GM21447 (cell line): Measurements from ENCODE around the gene PLCG2.

Experiments used
- ATAC-seq: cut with Tn5 transposase; IDR thresholded peaks from one replicate; pipeline ENCODE4 v1.9.1; 2021; ENCODE audit not compliant: unreplicated experiment

The PLCG2 gene

DNA sequence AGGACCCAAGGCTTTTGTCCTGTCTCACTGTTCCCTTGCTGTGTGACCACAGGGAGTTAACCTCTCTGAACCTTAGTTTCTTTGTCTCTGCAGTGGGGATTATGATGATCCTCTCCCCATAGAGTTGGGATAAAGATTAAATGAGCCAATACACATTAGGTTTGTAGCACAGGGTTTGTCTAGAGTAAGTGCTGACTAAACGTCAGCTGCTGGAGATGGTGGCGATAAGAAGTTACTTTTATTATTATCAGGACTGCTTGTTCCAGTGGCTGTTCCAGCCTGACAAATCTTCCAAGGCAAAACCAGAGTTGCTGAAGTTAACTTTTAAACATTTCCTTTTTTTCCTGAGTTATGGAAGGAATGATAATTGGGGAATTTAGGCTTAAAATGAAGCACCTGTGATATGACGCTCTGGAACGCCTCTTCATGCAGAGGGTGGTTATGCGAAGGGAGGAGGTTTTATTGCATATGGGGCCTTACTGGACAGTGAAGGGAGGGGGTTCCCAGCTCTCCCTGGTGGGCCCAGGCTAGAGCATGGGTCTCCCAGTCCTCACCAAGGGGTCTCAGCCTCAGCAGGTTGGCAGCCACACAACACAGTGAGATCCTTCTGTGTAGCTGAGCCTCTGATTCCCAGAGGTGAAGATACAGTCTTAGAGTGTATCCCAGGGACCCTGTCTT is 35.8 kb downstream of the PLCG2 start:
- ATAC-seq = no peak

DNA sequence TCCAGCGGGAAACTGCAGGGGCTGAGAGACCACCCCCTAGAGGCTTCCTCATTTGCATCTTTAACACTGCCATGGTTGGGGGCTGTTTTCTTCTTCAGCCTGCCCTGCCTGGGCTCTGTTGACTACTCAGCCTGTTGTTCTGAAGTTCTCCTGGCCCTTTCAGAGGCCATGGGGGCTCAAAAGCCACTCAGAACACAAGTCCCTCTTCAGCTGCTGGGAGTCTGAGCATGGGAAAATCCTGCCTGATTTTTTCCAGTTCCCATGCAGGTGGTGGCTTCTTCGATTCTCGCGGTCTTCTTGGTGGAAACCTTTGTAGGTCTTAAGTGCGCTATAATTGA is 36.3 kb downstream of the PLCG2 start:
- ATAC-seq = no peak

DNA sequence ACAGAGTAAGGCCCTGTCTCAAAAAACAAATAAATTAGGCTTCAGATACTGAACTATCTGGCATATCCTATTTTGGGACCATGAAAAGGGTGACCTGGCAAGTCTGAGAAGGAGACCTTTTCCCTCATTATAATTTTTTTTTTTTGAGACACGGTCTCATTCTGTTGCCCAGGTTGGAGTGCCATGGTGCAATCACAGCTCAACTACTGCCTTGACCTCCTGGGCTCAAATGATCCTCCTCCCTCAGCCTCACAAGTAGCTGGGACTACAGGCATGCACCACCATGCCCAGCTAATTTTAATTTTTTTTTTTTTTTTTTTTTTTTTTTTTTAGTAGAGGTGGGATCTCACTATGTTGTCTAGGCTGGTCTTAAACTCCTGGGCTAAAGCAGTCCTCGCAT is 37.3 kb downstream of the PLCG2 start:
- no peak for ATAC-seq

DNA sequence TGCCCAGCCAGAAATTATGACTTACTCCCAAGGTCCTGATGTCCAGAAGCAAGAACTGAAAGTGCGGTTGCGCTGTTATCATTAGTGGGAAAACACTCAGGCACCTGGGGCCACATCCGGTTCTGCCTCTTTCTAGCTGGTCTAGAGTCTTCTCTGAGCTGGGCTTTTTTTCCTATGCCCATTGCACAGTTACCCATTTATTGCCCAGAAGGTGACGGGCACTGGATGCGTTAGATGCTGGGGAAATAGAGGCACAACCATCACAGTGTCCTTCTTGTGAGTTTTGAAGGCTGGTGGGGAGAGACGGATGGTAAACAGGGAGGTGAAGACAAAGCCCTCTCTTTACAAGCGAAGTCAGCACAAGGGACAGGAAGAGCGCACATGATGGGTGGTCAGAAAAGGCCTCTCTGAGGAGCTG is 37.7 kb downstream of the PLCG2 start:
- ATAC-seq = peak; percentile 29

DNA sequence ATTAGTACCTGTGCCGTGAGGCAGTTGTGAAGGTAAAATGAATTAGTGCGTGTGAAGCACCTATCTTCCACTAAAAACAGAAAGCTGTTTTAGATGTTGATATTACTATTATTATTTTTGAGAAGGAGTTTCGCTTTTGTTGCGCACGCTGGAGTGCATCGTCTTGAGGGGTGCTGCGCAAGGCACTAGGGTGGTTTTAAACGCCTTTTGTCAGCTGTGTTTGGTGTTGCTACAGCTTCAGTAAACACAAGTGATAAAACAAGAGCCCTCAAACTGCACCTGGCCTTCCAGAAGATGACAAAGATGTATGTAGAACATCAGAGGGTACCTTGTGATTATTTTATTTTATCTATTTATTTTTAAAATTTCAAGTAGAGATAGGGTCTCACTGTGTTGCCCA is 38.2 kb downstream of the PLCG2 start:
- no peak for ATAC-seq

DNA sequence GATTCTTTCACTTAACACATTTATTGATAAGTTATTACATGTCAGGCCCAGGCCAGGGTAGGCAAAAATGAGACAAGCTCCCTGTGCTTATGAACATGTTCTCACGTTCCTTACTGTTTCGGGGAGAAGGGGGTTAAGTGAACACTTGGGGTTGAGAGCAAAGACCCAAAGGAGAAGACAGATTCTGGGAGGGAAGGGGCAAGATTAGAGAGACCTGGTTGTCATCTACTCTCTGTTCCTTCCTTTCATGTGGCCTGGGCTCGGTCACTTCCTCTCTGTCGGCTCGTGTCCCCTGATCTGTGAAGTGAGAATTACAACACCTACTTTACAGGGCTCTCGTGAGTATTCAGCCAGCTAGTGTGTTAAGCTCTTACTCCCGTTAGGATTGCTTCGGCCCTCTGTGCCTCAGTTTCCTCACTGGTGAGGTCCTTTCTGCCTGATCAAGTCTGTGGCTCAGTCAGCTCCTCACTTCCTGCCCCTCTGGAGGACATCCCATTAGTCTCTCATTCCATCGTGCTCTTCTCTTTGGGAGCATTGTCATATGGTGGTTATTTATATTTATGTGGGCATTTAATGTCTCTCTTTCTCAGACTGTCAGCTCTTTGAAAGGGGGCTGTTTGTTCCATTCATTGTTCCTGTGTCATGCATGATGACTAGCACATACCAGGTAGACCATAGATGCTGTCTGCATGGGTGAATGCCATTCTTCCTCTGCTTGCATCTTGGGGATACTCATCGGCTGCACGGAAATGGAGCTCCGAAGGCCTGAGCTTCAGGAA is 38.9 kb downstream of the PLCG2 start:
- ATAC-seq = peak; percentile 33

DNA sequence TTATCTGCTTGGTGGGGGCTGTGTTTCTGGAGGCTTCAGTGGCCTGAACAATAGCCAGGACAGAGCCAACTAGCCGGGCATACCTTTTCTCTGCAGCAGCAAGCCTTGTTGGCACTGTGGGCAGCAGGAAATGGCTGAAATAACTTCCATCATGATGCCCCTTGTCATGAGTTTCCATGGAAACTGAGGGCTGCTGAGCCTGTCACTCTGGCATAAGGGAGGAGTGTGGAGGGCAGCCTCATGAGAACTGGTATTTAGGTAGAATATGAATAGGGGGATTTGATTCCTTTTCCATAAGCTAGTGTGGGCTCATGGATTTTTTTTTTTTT is 39.4 kb downstream of the PLCG2 start:
- no peak for ATAC-seq

DNA sequence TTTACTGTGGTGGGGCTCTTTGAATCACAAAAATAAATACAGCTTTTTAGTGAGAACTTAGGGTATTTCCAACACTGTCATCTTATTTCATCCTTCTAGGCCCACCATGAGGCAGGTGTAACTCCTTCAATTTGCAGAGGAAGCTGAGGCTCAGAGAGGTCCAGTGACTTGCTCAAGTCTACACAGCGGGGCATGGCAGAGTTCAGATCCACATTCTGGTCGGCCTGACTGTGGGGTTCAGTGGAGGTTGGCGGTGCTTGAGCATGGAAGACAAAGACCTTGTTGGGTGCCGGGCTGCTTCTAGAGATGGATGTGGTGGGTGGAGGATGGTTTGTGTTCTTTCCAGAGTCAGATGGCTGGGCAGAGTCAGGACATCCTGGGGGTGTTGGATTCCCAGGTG is 39.8 kb downstream of the PLCG2 start:
- ATAC-seq = no peak

DNA sequence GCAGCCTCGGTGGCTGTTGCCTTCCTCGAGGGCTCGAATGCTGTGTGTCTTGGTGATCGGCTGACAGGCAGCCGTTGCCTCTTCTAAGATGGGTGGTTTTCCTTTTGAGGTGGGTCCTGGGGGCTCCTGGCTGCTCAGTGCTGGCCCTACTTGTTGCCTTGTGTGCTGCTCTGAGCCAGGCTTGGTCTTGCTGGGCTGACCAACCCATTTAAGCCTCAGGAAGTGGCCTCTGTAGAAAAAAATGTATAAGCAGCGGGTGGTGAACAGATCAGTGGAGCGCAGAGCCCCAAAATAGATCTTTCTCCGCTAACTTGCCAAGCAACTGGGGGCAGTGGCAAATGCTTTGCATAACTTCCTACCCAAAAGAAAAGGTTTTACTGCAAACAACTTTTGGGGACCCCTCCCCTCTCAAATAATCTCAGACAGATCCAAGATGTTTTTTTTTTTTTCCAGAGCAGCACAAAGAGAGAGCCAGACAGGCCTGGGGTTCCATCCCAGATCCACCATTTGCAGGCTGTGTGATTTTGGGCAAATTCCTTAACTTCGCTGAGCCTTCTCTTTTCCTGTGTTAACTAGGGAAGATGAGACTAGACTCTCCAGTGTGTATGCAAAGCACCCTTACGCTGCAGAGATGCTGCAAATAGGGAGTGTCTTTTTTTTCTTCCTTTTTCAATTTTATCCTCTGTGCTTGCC is 42.5 kb downstream of the PLCG2 start:
- peak; percentile 45 for ATAC-seq

DNA sequence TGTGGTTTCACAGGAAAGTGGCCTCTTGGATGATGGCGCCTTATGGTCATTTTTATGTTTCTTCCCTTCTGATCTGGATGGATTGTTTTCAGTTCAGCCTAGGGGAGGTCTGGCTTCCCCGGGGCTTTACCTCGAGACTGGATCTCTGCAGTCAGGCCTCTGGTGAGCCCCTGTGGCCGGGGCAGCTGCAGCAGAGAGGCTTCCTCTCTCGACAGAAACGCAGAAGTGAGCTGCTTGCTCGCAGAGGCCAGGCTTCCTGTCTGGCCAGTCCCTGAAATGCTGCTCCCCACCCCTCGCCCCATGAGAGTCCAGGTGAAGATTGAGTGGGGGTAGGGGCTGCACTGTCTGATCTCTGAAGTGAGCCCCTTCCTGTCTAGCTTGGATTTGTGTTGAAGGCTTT is 44.0 kb downstream of the PLCG2 start:
- peak; percentile 49 for ATAC-seq

DNA sequence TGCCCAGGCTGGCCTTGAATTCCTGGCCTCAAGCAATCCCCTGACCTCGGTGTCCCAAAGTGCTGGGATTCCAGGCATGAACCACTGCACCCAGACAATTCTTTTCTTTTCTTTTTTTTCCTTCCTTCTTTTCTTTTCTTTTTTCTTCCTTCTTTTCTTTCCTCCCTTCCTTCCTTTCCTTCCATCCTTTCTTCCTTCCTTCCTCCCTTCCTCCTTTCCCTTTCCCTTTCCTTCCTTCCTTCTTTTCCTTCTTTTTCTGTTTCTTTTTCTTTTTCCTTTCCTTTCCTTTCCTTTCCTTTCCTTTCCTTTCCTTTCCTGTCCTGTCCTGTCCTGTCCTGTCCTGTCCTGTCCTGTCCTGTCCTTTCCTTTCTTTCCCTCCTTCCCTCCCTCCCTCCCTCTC is 44.6 kb downstream of the PLCG2 start:
- ATAC-seq = no peak

DNA sequence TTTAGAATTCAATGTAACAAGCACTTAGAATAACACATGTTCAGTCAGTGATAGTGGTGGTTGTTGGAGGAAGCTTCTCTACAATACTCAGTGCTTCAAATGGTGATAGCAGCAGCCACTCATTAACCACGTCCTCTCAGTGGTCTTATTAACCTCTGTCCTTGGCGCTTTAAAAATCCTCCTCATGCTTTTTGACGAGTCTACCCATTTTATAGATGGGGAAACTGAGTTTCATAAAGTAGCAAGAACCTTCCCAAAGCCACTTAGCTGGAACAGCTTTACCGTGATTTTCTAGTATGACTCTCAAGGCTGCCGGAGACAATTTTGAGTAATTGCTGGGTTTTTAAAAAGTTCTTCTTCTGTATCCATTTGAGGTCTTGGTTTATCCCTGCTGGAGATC is 47.4 kb downstream of the PLCG2 start:
- no peak for ATAC-seq

DNA sequence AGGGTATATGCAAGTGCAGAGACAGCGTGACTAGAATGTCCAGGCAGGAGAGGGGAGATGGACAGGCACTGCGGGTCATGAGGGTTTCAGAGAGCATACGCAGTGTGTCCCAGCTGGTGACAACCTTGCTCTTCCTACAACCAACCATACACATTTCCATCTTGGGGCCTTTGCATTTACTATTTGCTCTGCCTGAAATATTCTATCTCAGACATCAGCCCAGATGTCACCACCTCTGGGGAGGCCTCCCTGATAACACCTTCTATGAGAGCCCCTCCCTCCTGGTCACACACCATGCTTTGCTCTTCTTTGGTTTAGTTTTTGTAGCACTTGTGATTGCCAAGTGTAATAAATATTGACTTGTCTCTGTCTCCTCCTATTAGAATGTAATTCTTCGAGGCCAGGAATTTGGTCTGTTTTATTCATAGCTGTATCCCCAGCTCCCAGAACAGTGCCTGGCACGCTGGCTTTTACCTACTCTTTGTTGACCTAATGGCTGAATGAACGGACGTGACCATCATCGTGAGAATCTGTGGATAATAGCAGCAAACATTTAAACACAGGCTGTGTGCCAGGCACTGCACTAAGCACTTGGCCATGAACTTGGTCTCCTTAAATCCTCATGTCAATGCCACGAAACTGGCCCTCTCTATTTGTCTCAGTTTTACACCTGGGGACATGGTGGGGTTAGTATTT is 51.9 kb downstream of the PLCG2 start:
- ATAC-seq = peak; percentile 12

DNA sequence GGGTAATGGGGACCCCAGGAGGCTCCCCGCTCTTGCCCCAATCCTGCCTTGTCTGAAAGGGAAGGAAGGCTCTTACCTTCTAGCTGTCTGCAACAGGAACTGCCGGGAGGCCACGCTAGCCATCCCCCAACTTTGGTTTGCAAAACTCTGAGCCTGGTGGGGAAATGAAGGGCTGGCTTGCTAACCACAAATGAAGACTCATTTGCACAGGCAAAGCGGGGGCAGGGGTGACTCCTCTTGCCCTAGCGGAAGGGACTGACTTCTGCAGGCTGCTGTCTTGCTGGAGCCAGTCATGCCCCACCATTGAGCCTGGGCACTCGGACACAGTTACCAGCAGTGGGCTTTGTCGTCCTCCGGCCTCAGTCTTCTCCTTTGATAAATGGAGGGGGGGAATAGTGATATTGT is 52.6 kb downstream of the PLCG2 start:
- peak; percentile 63 for ATAC-seq

DNA sequence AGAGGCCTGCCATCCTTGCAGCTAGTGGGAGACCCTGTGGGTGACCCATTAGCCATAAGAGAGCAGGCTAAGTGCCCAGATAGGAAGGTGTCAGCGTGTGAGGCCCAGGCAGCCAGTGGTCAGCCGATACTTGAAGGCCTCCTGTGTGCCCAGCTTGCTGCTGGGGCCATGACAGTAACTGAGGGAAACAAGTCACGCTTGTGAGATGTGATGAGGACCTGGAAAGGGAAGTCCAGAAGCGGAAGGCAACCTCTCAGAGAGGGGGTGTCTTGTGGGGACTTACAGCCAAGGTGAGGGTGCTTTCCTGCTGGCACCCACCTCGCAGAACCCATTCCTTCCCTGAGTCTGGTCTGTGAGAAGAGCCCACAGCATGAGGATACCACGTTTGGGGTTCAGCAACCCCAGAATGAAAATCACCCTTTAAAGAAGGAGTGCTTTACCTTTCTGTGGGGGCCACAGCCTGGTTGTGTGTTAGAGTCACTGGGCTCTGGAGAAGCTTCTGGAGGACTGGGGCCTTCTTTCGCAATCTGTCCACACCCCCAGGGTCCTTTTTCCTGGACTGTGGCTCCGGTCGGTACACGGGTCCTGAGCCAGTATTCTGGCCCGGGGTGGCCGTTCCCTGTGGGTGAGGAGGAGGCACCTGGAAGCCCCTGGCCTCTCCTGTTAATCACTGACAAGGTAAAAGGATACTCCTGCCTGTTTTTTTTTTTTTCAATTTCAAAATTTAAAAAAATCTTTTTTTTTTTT is 53.9 kb downstream of the PLCG2 start:
- ATAC-seq = no peak

DNA sequence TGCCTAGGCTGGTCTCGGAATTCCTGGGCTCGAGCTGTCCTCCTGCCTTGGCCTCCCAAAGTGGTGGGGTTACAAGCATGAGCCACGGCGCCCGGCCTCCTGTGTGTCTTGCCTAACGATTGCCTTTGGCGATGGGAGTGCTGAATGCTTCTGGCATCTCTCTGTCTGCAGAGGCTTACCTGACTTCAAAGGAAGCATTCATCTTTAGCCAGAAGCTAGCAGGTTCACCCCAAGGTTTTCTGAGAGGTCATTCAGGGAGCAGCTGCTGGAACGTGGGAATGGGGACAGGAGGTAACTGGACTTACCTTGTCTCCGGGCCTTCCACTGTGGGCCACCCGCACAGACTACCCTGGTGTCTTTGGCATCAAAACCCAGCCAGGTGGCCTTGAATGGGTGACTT is 54.7 kb downstream of the PLCG2 start:
- ATAC-seq = no peak

DNA sequence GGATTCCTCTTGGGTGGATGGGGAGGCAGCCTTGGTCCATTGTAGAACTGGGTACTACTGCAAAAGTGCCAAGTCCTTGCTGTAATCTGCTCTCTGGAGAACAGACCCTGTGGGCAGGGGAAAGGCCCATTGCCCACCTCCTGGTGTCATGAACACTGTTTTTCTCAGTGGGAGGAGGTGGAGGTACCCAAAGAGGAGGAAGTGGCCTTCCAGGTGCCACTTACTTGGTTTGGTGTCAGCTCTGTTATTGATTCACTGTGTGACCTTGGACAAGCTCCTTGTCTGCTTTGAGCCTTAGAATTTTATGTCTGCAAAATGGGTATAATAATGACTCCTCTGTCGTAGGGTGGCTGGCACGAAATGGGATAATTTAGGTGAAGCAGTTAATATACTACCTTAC is 55.8 kb downstream of the PLCG2 start:
- ATAC-seq = no peak

DNA sequence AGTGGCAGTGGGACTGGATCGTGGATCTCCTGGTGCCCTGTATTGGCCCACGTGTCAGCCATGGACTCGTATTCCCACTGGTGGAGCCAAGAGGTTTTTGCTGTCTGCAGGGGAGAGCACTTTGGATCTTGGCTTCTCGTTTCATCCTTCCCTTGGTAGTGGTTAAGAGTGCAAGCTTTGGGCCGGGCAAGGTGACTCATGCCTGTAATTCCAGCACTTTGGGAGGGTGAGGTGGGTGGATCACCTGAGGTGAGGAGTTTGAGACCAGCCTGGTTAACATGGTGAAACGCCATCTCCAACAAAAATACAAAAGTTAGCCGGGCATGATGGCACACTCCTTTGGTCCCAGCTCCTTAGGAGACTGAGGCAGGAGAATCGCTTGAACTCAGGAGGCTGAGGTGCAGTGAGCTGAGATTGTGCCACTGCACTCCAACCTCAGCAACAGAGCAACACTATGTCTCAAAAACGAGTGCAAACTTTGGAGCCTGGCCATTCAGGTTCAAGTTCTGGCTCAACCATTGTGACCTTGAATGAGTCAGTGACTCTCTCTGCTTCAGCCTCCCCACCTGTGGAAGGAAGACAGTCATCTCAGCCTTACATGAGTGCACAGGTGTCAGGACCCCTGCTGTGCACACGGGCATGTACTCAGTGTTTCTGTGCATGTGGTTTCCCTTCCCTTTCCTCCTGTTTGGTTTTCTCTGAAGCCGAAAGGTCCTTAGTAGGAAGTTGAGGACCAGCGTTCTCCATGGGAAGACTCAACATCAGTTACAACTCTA is 57.4 kb downstream of the PLCG2 start:
- ATAC-seq = peak; percentile 70

DNA sequence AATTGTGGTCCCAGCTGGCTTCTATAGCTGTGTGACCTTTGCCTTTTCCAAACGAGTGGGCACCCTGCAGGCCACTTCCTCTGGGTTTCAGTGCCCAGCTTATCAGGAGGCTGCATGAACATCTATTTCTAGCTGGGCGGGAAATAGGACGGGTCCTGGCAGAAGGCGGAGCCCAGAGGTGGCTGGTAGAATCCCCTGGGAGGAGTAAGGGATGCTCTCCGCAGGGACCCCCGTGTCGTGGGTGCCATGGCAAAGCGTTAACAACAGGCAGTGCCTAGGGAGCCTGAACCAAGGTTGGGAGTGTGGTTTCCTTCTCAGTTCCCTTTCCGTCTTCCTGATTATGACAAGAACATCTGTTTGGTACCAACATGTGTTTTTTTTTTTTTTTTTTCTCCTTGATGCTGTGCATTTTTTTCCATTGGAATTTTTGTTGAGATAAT is 58.2 kb downstream of the PLCG2 start:
- ATAC-seq = no peak

DNA sequence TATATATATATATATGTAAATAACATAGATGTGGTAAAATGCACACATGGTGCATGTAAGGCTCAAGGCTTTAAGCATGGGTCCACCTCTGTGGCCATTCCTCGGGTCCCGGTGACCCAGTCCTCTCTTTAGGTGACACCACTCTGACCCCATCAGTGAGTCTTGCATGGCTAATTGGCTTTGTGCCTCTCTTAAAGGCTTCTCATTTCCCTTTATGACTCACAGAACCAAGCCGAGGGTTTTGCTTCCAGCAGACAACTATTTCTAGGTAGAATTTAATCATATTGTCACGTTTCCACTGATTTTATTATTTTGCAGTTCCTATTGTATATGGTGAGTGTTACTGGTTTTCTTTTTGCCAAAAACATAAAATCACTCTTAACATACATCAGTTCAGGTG is 59.7 kb downstream of the PLCG2 start:
- ATAC-seq = peak; percentile 35
